ENCODE results near the gene PLEKHG1.

The PLEKHG1 gene

DNA sequence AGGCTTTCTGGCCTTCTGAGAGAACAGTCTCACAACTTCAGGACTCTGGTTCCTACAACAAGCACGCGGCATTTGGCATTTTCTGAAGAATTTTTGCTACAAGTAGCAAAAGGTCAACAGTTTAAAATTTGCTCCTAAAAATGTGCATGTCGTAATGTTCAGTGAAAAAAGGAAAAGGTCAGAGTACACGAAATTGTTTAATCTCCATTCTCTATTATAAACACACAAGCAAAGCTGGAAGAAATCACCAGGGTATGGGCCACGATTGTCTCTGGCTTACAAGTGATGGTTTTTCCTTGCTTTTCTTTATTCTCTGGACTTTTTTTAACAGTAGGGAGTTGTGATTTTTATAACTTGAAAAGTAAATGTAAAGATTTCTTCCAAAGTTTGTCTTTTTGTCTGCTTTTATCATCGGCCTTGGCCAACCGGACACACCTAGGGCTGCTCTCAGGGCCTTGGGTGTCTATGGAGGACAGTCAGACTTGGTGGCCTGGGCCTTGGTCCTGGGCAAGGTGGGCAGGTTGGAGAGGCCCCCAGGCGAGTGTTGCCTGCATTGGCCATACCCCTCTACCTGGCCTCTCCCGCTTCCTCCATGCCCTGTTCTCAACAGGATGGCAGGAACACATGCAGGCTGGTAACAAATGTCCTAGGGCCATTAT, 32.4 kb downstream of the PLEKHG1 start:
- H4K20me1 ChIP-seq (ENCODE audit: insufficient read depth, low read length): no peaks in the 10 kb centered on the region
- no peaks in the 10 kb centered on the region for H3K9me3 ChIP-seq (ENCODE audit: insufficient read depth, low read length)
- TF ChIP-seq, protein P1, sequence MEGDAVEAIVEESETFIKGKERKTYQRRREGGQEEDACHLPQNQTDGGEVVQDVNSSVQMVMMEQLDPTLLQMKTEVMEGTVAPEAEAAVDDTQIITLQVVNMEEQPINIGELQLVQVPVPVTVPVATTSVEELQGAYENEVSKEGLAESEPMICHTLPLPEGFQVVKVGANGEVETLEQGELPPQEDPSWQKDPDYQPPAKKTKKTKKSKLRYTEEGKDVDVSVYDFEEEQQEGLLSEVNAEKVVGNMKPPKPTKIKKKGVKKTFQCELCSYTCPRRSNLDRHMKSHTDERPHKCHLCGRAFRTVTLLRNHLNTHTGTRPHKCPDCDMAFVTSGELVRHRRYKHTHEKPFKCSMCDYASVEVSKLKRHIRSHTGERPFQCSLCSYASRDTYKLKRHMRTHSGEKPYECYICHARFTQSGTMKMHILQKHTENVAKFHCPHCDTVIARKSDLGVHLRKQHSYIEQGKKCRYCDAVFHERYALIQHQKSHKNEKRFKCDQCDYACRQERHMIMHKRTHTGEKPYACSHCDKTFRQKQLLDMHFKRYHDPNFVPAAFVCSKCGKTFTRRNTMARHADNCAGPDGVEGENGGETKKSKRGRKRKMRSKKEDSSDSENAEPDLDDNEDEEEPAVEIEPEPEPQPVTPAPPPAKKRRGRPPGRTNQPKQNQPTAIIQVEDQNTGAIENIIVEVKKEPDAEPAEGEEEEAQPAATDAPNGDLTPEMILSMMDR (IDR thresholded peaks at IDR 0.05; ENCODE audit: low read depth, low read length): no peak
- no peak for TF ChIP-seq EZH2phosphoT487 (IDR thresholded peaks at IDR 0.05; ENCODE audit: low read depth)
- peak overlapping the region; percentile 93 for H3K4me2 ChIP-seq (ENCODE audit: low read length)
- H3K4me3 ChIP-seq (ENCODE audit: low read length): peak overlapping the region; percentile 98
- H3K79me2 ChIP-seq (ENCODE audit: low read length): peaks cover 96% of the 10 kb centered on the region
- H3K9ac ChIP-seq (ENCODE audit: low read length): peak overlapping the region; percentile 88
- no peaks in the 10 kb centered on the region for H3K36me3 ChIP-seq (replicated peaks; ENCODE audit: low read depth, low read length)
- peaks cover 75% of the 10 kb centered on the region for H3K4me1 ChIP-seq (ENCODE audit: low read length)
- H3K27ac ChIP-seq (ENCODE audit: low read length): peak overlapping the region; percentile 100
- no peaks in the 10 kb centered on the region for H3K27me3 ChIP-seq (ENCODE audit: low read depth, low read length)
- H2AFZ ChIP-seq (ENCODE audit: low read depth, low read length): no peak overlapping the region

GRCh38 chr6:150632785-150633485, 33.2 kb downstream of the PLEKHG1 start:
- H3K9me3 ChIP-seq (ENCODE audit: insufficient read depth, low read length): no peaks in the 10 kb centered on the region
- peak overlapping the region; percentile 100 for H3K9ac ChIP-seq (ENCODE audit: low read length)
- peak overlapping the region; percentile 97 for H3K4me2 ChIP-seq (ENCODE audit: low read length)
- peak overlapping the region; percentile 100 for H3K27ac ChIP-seq (ENCODE audit: low read length)
- H3K79me2 ChIP-seq (ENCODE audit: low read length): peaks cover 96% of the 10 kb centered on the region
- H2AFZ ChIP-seq (ENCODE audit: low read depth, low read length): no peak overlapping the region
- H4K20me1 ChIP-seq (ENCODE audit: insufficient read depth, low read length): no peaks in the 10 kb centered on the region
- no peak for TF ChIP-seq EZH2phosphoT487 (IDR thresholded peaks at IDR 0.05; ENCODE audit: low read depth)
- TF ChIP-seq, protein P1 (IDR thresholded peaks at IDR 0.05; ENCODE audit: low read depth, low read length): no peak
- peak overlapping the region; percentile 98 for H3K4me3 ChIP-seq (ENCODE audit: low read length)
- H3K27me3 ChIP-seq (ENCODE audit: low read depth, low read length): no peaks in the 10 kb centered on the region
- H3K36me3 ChIP-seq (replicated peaks; ENCODE audit: low read depth, low read length): no peaks in the 10 kb centered on the region
- H3K4me1 ChIP-seq (ENCODE audit: low read length): peaks cover 75% of the 10 kb centered on the region

GRCh38 chr6:150633486-150633834, 33.8 kb downstream of the PLEKHG1 start:
- TF ChIP-seq, protein P1 (IDR thresholded peaks at IDR 0.05; ENCODE audit: low read depth, low read length): no peak
- TF ChIP-seq EZH2phosphoT487 (IDR thresholded peaks at IDR 0.05; ENCODE audit: low read depth): no peak
- Histone ChIP-seq H3K27ac (ENCODE audit: low read length) (peak overlapping the region; percentile 100), H3K9ac (ENCODE audit: low read length) (peak overlapping the region; percentile 100)

DNA sequence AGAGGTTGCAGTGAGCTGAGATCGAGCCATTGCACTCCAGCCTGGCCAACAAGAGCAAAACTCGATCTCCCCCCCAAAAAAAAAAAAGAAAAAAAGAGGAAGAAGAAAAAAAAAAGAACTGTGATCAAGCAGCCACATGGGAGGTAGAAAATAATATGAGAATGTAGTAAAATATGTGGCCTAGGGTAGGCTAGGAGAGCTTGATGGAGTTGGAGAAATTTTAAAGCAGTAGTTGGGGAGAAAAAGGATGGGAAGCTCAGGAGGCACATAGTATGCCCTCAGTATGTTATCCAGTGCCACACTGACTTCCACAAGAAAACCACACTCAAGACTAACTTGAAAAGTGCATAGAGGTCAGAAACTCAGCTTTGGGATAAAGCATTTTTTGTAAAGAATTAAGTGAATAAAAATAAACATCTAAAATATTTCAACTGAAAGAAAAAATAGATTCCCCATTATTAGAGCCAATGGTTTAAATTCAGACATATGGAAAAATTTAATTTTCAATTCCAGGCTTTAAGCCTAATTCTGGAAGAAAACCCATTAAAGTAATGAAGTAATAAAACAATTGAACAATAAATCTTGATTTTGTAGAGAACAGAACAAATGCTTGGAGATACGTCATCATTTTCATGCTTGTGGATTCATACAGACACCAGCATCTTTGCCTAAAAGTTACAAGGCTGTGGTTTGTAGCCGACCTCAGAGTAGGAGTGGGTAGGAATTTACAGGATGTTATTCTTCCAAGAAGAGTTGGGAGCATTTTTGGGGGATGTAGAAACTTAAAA, 34.7 kb downstream of the PLEKHG1 start:
- Histone ChIP-seq H3K4me2 (ENCODE audit: low read length) (peak overlapping the region; percentile 97), H3K4me3 (ENCODE audit: low read length) (peak overlapping the region; percentile 98), H3K79me2 (ENCODE audit: low read length) (peaks cover 96% of the 10 kb centered on the region), H3K9ac (ENCODE audit: low read length) (peak overlapping the region; percentile 100), H2AFZ (ENCODE audit: low read depth, low read length) (no peak overlapping the region), H3K4me1 (ENCODE audit: low read length) (peaks cover 76% of the 10 kb centered on the region), H4K20me1 (ENCODE audit: insufficient read depth, low read length) (no peaks in the 10 kb centered on the region), H3K9me3 (ENCODE audit: insufficient read depth, low read length) (no peaks in the 10 kb centered on the region), H3K36me3 (replicated peaks; ENCODE audit: low read depth, low read length) (peaks cover 7% of the 10 kb centered on the region), H3K27ac (ENCODE audit: low read length) (peak overlapping the region; percentile 100), H3K27me3 (ENCODE audit: low read depth, low read length) (no peaks in the 10 kb centered on the region)
- TF ChIP-seq, protein P1 (IDR thresholded peaks at IDR 0.05; ENCODE audit: low read depth, low read length): no peak
- TF ChIP-seq EZH2phosphoT487 (IDR thresholded peaks at IDR 0.05; ENCODE audit: low read depth): no peak

More at GRCh38 chr6:150633486-150633834, 33.8 kb downstream of the PLEKHG1 start:
- Histone ChIP-seq H4K20me1 (ENCODE audit: insufficient read depth, low read length) (no peaks in the 10 kb centered on the region), H3K79me2 (ENCODE audit: low read length) (peaks cover 96% of the 10 kb centered on the region), H3K4me3 (ENCODE audit: low read length) (peak overlapping the region; percentile 98), H3K36me3 (replicated peaks; ENCODE audit: low read depth, low read length) (peaks cover 4% of the 10 kb centered on the region), H3K27me3 (ENCODE audit: low read depth, low read length) (no peaks in the 10 kb centered on the region), H3K4me2 (ENCODE audit: low read length) (peak overlapping the region; percentile 97), H2AFZ (ENCODE audit: low read depth, low read length) (no peak overlapping the region), H3K4me1 (ENCODE audit: low read length) (peaks cover 75% of the 10 kb centered on the region), H3K9me3 (ENCODE audit: insufficient read depth, low read length) (no peaks in the 10 kb centered on the region)

All from OCI-LY3 (cell line).